Amygdala (tissue), 56 donors: ENCODE results near the gene PIBF1.
"Not testable (repeated sequence)": the region's sequence is repeated elsewhere in the genome, so short reads cannot be mapped to it uniquely, and the experiment has no call there.

Experiments used
- DNase-seq, 56 donors: peaks; one replicate each; lab custom pipeline; 2025; lab: John Stamatoyannopoulos, UW

PIBF1 gene

DNA sequence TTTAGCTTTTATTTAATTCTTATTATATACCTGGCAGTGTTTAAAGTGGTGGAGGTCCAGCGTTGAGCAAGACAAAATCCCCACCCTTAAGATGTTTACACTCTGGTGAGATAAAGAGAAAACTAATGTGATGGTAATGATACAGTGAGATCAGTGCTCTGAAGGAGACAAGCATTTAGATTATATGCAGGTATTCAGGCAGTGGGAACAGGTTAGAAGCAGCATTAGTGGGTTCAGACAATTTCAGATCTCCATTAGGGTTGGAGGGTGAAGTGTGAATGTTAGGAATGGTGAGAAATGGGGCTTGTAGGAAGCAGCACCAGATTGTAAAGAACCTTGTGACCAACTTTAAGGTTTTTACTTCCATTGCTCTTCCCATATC, 39.0 kb downstream of the PIBF1 start:
- no peak for DNase-seq

DNA sequence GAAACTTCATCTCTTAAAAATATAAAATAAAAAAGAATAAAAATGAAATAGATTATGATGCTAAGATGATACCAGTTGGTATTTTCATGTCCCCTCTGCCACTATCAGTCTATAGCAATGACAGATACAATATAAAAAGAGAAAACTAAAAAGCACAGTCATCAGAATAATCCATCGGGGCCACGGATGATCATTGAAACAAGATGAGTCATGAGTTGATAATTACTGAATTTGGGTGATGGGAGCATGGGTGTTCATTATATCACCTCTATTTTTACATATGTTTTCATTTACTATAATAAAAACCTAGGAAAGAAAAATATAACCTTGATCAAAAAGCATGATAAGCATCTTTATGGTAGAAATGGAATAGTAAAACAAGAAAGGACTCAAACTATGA, 41.1 kb downstream of the PIBF1 start:
- no peak for DNase-seq

DNA sequence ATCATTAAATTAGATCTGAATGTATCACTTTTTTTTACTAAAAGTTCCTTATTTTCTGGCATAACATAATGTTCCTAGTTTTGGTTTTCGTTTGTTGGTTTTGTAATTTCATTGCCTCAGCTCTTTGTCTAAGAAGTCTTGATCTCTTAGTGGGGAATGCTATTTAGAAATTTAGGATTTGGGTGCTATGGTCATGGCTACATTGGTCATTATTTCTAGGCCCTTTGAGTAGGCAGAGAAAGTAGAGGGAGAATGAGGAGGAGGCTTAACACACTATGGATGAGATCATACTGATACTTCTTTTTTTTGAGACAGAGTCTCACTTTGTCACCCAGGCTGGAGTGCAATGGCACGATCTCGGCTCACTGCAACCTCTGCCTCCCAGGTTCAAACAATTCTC, 41.8 kb downstream of the PIBF1 start:
- no peak for DNase-seq

DNA sequence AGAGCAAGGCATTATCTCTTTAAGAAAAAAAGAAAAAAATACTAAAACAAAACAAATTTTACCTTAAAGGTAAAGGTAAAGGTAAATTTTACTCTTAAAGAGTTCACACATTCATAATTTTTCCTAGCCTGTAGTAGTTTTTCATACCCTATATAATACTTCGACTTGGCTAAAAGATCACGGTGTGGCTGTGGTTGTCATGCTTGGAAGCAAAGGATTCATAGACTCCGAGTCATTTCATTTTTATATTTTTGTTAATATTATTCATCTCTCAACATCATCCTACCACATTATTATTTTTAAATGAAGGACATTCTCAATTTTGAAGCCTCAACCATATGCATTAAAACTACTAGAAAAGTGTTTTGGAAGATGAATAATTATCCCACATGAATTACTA, 52.7 kb downstream of the PIBF1 start:
- DNase-seq = no peak

DNA sequence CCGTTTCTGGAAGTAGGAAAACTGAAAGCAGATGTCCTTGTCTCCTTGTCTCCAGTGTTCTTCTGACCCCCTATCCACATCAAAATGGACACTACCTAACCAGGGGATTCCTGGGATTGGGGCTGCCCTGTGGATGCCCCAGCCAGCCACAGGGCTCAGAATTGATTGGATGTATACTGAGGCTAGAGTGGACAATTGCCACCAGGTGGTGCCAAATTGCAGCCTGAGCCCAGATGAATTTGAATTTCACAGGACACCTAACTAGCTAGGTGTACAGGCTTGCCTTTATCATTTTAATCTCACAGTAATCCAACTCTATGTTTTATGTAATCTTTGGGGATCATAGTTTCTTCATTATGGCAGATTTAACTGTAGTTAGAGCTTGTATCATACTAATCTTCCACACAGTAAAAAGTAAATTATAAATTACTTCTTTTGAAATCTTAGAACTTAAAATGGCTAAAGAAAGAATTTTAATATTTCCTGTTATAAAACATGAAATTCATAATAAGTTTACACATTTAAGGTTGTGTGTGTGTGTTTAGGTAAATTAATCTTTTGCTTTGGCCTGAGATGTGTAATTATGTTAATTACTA, 58.0 kb downstream of the PIBF1 start:
- peak in 5 of 56 donors; percentile 0 to 13 (median 3) for DNase-seq

DNA sequence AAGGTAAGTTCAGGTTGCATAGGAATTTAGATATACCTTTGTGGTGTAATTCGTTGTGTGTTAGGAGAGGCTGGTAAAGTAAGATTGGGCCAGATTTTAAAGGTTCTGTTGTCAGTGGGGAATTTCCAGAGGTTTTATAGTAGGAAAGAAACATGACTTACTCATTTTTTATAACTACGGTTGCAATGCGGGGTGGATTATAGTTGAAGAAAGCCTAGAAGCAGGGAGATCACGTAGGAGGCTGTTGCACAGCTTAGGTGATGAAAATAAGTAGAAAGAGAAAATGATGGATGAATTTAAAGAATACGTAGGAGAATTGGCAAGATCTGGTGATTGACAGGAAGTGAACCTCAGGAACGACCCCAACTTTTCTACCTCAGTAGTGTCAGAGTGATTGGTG, 61.1 kb downstream of the PIBF1 start:
- no peak for DNase-seq

DNA sequence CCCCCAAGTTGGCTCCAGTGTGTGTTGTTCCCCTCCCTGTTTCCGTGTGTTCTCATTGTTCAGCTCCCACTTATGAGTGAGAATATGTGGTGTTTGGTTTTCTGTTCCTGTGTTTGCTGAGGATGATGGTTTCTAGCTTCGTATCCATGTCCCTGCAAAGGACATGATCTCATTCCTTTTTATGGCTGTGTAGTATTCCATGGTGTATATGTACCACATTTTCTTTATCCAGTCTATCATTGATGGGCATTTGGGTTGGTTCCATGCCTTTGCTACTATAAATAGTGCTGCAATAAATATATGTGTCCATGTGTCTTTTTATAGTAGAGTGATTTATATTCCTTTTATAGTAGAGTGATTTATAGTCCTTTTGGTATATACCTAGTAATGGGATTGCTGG, 63.2 kb downstream of the PIBF1 start:
- not testable (repeated sequence) for DNase-seq

DNA sequence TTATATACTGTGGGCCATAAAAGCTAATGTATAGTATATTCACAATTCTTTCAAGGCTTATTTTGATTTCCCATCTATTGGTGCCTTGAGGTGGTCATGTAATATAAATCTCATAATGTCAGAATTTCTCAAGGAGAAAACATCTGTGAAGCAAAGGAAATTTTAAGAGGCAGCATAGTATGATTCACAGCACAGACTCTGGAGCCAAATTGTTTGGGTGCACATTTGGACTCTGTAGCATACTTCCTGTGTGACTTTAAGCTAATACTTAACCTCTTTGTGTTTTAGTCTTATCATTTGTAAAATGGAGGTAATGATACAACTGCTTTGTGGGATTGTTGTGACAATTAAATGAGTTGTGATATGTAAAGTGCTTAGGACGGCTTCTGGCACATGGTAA, 67.6 kb downstream of the PIBF1 start:
- no peak for DNase-seq

DNA sequence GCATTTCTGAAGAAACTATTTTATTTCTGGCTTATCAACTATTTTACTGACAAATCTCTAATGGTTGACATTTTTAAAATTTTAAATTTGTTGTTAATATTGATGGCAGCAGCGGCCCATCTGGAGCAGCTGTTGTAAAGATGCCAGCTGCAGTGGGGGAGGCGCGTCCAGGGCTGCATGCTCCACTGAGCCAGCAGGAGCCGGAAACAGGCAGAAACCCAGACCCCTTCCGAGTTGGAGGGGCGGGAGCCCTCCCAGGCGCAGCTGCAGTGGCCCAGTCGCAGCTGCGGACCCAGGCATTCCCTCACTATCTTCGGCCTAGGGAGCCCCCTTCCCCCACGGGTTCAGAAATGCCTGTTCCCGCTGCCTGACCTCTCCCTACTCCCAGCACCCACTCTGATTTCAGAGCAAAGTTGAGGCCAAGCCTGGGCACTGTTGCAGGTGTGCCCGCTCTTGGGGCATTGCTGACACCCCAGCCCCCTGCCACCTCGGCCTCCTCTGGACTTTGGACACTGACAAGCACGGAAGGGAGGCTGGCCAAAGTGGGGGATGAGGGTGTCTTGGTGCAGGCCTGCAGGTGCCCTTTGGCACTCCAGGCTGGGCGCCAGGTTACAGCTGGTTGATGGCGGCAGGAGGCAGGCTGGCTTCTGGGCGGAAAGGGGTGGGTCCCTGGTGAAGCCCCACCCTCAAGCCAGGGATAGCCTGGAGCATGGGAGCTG, 69.2 kb downstream of the PIBF1 start:
- DNase-seq = no peak

DNA sequence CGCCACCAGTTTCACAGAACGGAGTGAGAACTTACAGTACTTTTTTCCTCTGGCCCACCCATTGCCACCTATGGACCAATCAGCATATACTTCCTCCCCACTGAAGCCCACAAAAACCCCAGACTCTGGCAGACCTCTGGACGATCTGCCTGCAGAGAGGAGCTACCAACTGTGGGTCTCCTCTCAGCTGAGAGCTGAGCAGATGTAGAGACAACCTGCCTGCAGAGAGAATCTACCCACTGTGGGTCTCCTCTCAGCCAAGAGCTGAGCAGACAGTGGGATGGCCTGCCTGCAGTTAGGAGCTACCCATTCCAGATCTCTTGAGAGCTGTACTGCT, 69.7 kb downstream of the PIBF1 start:
- DNase-seq = no peak

DNA sequence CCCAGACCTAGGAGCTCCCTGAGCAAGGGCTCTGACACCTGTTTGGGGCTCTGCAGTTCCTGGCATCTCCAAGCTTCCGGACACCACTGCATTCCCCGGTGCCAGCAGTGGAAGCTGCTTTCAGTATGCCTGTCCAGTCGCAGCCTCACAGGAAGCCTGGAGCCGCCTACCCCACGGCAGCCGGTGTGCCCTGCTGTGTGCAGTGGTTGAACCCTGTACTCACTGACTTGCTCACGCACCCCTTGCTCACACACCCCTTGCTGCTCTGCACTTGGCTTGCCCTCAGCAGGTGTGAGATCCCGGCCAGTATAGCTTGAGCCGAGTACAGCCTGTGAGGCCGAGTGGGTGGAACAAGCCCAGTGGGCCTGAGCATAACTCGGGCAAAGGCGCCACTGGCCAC, 70.3 kb downstream of the PIBF1 start:
- no peak for DNase-seq

DNA sequence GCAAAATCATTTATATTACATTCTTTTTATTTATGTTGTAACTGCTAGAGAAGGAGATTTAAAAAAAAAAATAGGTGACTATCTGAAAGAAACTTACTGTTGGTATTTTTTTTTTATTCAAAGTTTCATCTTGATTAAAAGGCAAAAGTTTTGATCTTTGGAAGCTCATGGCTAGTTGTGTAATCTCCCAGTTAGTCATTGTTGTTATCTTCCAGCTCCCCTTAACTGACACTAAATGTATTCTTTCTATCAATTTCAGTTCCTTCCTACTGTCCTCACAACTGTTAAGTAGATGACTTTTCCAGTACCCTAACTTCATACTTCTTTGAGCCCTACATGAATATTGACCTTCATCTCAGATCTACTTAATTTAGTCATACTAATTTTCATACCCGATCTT, 71.1 kb downstream of the PIBF1 start:
- no peak for DNase-seq

DNA sequence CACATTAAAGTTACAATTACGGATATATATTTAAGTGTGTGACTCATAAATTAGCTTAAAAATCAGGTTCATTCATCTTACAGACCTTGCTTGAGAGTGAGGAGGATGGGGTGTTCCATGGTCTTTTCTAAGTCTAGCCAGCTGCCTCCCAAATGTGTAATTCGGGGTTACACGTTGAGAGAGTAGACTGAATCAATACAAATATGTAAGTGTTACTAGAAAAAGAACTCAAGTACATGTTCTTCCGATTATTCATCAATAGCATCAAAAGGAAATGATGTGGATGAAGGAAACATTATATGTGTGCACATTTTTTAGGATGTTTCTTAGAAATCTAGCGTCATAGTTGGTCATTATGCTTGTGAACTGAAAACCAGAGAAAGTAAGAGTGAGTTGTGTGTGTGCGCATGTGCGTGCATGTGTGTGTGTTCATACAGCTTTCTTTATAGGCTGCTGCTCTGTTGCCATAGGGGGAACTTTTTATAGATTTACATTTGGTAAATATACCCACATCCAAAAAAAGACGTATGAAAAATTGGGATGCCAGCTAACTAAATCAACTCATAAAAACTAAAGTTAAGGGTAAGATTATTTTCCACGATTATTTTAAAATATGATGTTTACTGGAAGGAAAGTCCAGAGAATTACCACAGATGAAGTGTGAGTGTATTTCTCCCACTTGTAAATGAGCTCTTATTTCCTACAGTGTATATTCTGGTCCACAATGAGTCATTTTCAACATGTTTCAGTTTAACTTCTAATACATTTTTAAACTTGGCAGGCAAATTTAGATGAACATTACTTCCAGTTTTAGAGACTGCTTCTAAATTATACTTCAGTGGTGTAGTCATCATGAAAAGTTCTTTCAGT, 82.4 kb downstream of the PIBF1 start:
- no peak for DNase-seq

DNA sequence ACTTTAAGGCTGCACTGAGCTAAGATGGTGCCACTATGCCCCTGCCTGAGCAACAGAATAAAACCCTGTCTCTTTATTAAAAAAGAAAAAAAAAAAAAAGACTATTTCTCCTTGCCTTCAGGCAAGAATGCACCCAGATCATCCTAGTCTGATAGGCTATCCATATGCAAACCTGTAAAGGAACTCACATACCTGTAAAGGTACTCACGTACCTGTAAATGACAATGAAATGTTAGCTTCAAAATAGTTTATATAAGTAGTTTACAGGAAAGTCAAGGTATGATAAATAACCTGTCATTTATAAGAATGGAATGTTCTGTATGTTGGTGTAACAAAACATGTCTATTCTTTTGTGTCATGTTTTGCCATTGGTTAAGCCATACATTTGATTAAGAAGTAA, 86.3 kb downstream of the PIBF1 start:
- DNase-seq = no peak

DNA sequence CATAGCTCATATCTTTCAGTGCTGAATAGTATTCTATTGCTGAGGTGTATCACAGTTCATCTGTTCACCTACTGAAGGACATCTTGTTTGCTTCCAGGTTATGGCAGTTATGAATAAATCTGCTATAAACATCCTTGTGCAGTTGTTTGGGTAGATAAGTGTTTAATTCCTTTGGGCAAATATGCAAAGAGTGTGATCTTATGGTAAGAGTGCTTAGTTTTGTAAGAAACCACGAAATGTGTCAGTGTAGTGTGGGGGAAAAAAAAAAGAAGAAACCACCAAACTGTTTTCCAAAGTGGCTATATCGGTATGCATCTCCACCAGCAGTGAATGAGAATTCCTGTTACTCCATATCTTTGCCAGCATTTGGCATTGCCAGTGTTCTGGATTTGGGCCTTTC, 93.3 kb downstream of the PIBF1 start:
- DNase-seq = no peak

DNA sequence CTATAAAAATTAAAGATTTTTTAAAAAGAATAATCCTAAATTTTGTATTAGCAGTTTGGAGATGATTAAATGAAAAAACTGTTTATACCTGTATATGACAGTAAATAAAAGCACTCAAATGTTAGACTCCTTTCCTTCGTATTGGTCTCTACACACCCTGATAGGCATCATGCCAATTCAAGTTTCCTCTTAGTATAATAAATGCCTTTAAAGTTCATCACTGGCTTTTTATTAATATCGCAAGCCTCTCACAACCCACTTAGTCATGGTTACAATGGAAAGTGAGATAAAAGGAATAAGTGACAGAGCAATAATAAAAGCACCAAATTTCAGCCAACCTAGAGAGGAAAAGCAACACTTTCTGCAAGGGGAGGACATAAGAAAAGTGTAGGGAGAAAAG, 102.2 kb downstream of the PIBF1 start:
- no peak for DNase-seq

DNA sequence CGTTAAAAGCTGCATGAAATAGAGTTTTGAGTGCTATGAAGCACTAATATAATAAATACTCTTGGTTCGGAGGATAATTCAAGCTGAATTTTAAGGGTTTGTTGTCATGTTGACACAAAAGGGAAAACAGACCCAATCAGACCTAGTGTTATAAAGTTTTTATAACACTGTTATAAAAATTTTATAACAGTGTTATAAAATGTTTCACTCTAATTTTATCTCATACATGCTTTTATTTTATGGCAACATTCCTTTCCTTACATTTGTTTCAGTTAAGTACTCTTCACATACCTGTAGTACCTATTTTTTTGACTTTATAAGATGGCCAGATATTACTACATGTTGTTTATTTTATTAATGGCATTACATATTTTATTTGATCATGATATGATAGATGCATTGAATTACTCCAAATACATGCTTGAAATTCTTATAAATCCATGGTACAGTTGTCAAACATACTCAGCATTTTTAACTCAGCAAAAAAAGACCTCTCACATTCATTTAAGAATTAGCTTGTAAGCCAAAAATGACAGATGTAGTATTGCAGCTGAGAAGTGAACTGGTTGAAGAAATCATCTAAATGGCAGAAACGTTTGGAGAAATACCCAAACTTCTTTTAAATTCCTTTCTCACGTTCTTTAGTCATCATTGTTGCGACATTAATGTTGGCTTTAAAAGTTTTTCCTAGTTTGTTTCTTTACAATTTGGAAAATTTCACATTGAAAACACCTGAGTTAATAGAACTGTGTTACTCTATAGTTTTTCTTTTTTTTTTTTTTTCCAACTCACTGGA, 104.5 kb downstream of the PIBF1 start:
- DNase-seq = no peak

DNA sequence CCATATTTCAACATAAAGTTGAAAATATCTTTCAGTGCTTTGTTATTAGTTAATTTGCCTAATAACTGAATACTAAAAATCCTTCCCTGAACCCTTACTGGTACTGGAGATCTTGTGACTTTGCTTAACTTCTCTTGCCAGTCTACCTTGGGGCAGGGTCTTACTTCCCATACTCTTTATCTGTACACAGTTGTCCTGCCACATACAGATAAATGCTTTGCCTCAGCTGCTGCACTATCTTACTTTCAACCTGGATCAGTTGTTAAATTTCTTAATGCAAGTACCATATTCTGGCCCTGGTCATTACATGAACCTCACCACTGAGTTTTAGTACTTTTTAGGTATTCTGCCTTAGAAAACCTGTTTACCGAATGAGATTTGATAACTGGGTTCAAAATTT, 107.6 kb downstream of the PIBF1 start:
- no peak for DNase-seq

DNA sequence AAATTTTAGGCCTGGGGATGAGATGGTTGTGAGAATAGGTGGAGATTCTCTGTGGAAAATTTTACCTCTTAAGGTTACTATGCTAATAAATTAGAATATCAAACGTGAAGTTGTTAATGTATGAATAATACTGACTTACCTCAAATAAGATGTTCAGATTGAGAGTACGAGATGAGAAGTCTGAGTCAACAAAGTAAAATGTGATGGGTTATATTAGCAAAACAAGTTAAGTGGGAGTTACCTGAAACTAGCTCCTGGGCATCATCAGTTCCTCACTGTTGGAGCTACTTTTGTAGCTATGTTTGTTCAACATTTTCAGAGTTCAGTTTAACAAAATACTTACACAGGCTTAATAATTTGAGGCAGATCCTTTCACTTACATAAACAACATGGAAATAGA, 108.6 kb downstream of the PIBF1 start:
- DNase-seq = no peak

DNA sequence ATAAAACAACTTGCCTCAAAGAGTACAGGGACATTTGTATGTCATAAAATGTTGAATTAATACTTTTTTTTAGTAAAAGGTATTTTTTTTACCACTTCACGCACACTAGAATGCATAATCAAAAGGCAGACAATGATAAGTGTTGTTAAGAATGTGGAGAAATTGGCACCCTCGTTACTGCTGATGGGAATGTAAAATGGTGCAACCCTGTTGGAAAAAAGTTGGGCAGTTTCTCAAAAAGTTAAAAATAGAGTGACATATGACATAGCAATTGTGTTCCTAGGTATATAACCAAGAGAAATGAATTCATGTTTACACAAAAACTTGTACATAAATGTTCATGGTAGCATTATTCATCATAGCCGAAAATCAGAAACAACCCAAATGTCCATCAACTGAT, 109.5 kb downstream of the PIBF1 start:
- DNase-seq = no peak

DNA sequence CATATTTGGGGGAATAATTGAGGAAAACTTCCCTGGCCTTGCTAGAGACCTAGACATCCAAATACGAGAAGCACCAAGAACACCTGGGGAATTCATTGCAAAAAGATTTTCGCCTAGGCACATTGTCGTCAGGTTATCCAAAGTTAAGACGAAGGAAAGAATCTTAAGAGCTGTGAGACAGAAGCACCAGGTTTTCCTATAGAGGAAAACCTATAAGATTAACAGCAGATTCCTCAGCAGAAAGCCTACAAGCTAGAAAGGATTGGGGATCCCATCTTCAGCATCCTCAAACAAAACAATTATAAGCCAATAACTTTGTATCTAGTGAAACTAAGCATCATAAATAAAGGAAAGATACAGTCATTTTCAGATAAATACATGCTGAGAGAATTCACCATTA, 114.9 kb downstream of the PIBF1 start:
- DNase-seq = no peak
